ENCODE measurements around the gene TET1.
"Not testable (repeated sequence)": the region's sequence is repeated elsewhere in the genome, so short reads cannot be mapped to it uniquely, and the experiment has no call there.

TET1 gene

GRCh38 chr10:68565658-68566057, 5.5 kb downstream of the TET1 start:
- H3K9me3 ChIP-seq (ENCODE audit: control insufficient read depth in 2 of 2, low read length in 2 of 2): no peaks in the 10 kb centered on the region
- H3K4me1 ChIP-seq (ENCODE audit: control insufficient read depth, insufficient read depth, low read length): peaks cover 8% of the 10 kb centered on the region
- H3K27ac ChIP-seq (ENCODE audit: low read length): no peak overlapping the region
- no peaks in the 10 kb centered on the region for H3K36me3 ChIP-seq (ENCODE audit: control insufficient read depth in 2 of 2, insufficient read depth in 2 of 2, low read length in 2 of 2)
- H3K4me3 ChIP-seq (ENCODE audit: low read length in 2 of 2): no peak overlapping the region
- H3K9ac ChIP-seq (ENCODE audit: low read length in 2 of 2): no peak overlapping the region
- peaks cover 3 to 6% of the 10 kb centered on the region in 2 donors for H3K27me3 ChIP-seq (ENCODE audit: control insufficient read depth in 1 of 2, insufficient read depth in 2 of 2, low read length in 2 of 2)

GRCh38 chr10:68566351-68566750, 6.2 kb downstream of the TET1 start:
- no peaks in the 10 kb centered on the region for H3K36me3 ChIP-seq (ENCODE audit: control insufficient read depth in 2 of 2, insufficient read depth in 2 of 2, low read length in 2 of 2)
- no peaks in the 10 kb centered on the region for H3K9me3 ChIP-seq (ENCODE audit: control insufficient read depth in 2 of 2, low read length in 2 of 2)
- H3K4me3 ChIP-seq (ENCODE audit: low read length in 2 of 2): no peak overlapping the region
- H3K27me3 ChIP-seq (ENCODE audit: control insufficient read depth in 1 of 2, insufficient read depth in 2 of 2, low read length in 2 of 2): peaks cover under 1 to 2% of the 10 kb centered on the region in 2 donors
- no peak overlapping the region for H3K9ac ChIP-seq (ENCODE audit: low read length in 2 of 2)
- peaks cover 3% of the 10 kb centered on the region for H3K4me1 ChIP-seq (ENCODE audit: control insufficient read depth, insufficient read depth, low read length)
- no peak overlapping the region for H3K27ac ChIP-seq (ENCODE audit: low read length)

- no peak overlapping the region for H3K4me3 ChIP-seq (ENCODE audit: low read length in 2 of 2)
- no peak overlapping the region for H3K27ac ChIP-seq (ENCODE audit: low read length)
- no peaks in the 10 kb centered on the region for H3K4me1 ChIP-seq (ENCODE audit: control insufficient read depth, insufficient read depth, low read length)
- no peak overlapping the region for H3K9ac ChIP-seq (ENCODE audit: low read length in 2 of 2)
- no peaks in the 10 kb centered on the region for H3K27me3 ChIP-seq (ENCODE audit: control insufficient read depth in 1 of 2, insufficient read depth in 2 of 2, low read length in 2 of 2)
- H3K36me3 ChIP-seq (ENCODE audit: control insufficient read depth in 2 of 2, insufficient read depth in 2 of 2, low read length in 2 of 2): no peaks in the 10 kb centered on the region
- H3K9me3 ChIP-seq (ENCODE audit: control insufficient read depth in 2 of 2, low read length in 2 of 2): no peaks in the 10 kb centered on the region
These were observed 6.8 kb downstream of the TET1 start for GRCh38 chr10:68566955-68567354.

- Histone ChIP-seq H3K4me3 (ENCODE audit: low read length in 2 of 2) (no peak overlapping the region), H3K4me1 (ENCODE audit: control insufficient read depth, insufficient read depth, low read length) (no peaks in the 10 kb centered on the region), H3K27me3 (ENCODE audit: control insufficient read depth in 1 of 2, insufficient read depth in 2 of 2, low read length in 2 of 2) (no peaks in the 10 kb centered on the region), H3K27ac (ENCODE audit: low read length) (no peak overlapping the region), H3K9ac (ENCODE audit: low read length in 2 of 2) (no peak overlapping the region), H3K9me3 (ENCODE audit: control insufficient read depth in 2 of 2, low read length in 2 of 2) (no peaks in the 10 kb centered on the region), H3K36me3 (ENCODE audit: control insufficient read depth in 2 of 2, insufficient read depth in 2 of 2, low read length in 2 of 2) (peaks cover 0 to 5% of the 10 kb centered on the region in 2 donors)
These were observed 12.0 kb downstream of the TET1 start for GRCh38 chr10:68572151-68572550.

- H3K27ac ChIP-seq (ENCODE audit: low read length): no peak overlapping the region
- no peaks in the 10 kb centered on the region for H3K9me3 ChIP-seq (ENCODE audit: control insufficient read depth in 2 of 2, low read length in 2 of 2)
- no peak overlapping the region for H3K9ac ChIP-seq (ENCODE audit: low read length in 2 of 2)
- peaks cover 0 to 5% of the 10 kb centered on the region in 2 donors for H3K36me3 ChIP-seq (ENCODE audit: control insufficient read depth in 2 of 2, insufficient read depth in 2 of 2, low read length in 2 of 2)
- H3K4me3 ChIP-seq (ENCODE audit: low read length in 2 of 2): no peak overlapping the region
- no peaks in the 10 kb centered on the region for H3K4me1 ChIP-seq (ENCODE audit: control insufficient read depth, insufficient read depth, low read length)
- H3K27me3 ChIP-seq (ENCODE audit: control insufficient read depth in 1 of 2, insufficient read depth in 2 of 2, low read length in 2 of 2): no peaks in the 10 kb centered on the region
These were observed 13.9 kb downstream of the TET1 start for GRCh38 chr10:68574051-68574450.

GRCh38 chr10:68576118-68576517, 16.0 kb downstream of the TET1 start:
- no peaks in the 10 kb centered on the region for H3K27me3 ChIP-seq (ENCODE audit: control insufficient read depth in 1 of 2, insufficient read depth in 2 of 2, low read length in 2 of 2)
- no peaks in the 10 kb centered on the region for H3K9me3 ChIP-seq (ENCODE audit: control insufficient read depth in 2 of 2, low read length in 2 of 2)
- no peaks in the 10 kb centered on the region for H3K4me1 ChIP-seq (ENCODE audit: control insufficient read depth, insufficient read depth, low read length)
- H3K9ac ChIP-seq (ENCODE audit: low read length in 2 of 2): no peak overlapping the region
- no peak overlapping the region for H3K27ac ChIP-seq (ENCODE audit: low read length)
- H3K4me3 ChIP-seq (ENCODE audit: low read length in 2 of 2): no peak overlapping the region
- H3K36me3 ChIP-seq (ENCODE audit: control insufficient read depth in 2 of 2, insufficient read depth in 2 of 2, low read length in 2 of 2): peaks cover 0 to 5% of the 10 kb centered on the region in 2 donors

- Histone ChIP-seq H3K9me3 (ENCODE audit: control insufficient read depth in 2 of 2, low read length in 2 of 2) (no peaks in the 10 kb centered on the region), H3K27ac (ENCODE audit: low read length) (no peak overlapping the region), H3K4me3 (ENCODE audit: low read length in 2 of 2) (no peak overlapping the region), H3K4me1 (ENCODE audit: control insufficient read depth, insufficient read depth, low read length) (no peaks in the 10 kb centered on the region), H3K9ac (ENCODE audit: low read length in 2 of 2) (no peak overlapping the region), H3K36me3 (ENCODE audit: control insufficient read depth in 2 of 2, insufficient read depth in 2 of 2, low read length in 2 of 2) (no peaks in the 10 kb centered on the region), H3K27me3 (ENCODE audit: control insufficient read depth in 1 of 2, insufficient read depth in 2 of 2, low read length in 2 of 2) (no peaks in the 10 kb centered on the region)
These were observed 18.8 kb downstream of the TET1 start for GRCh38 chr10:68578974-68579373.

GRCh38 chr10:68584187-68584586, 24.1 kb downstream of the TET1 start:
- not testable (repeated sequence) for H3K4me1 ChIP-seq (ENCODE audit: control insufficient read depth, insufficient read depth, low read length); H3K27ac ChIP-seq (ENCODE audit: low read length); H3K9ac ChIP-seq (ENCODE audit: low read length in 2 of 2); H3K36me3 ChIP-seq (ENCODE audit: control insufficient read depth in 2 of 2, insufficient read depth in 2 of 2, low read length in 2 of 2); H3K27me3 ChIP-seq (ENCODE audit: control insufficient read depth in 1 of 2, insufficient read depth in 2 of 2, low read length in 2 of 2); H3K4me3 ChIP-seq (ENCODE audit: low read length in 2 of 2); H3K9me3 ChIP-seq (ENCODE audit: control insufficient read depth in 2 of 2, low read length in 2 of 2)

- Histone ChIP-seq H3K4me3 (ENCODE audit: low read length in 2 of 2) (no peak overlapping the region), H3K4me1 (ENCODE audit: control insufficient read depth, insufficient read depth, low read length) (no peaks in the 10 kb centered on the region), H3K36me3 (ENCODE audit: control insufficient read depth in 2 of 2, insufficient read depth in 2 of 2, low read length in 2 of 2) (no peaks in the 10 kb centered on the region), H3K9ac (ENCODE audit: low read length in 2 of 2) (no peak overlapping the region), H3K27ac (ENCODE audit: low read length) (no peak overlapping the region), H3K9me3 (ENCODE audit: control insufficient read depth in 2 of 2, low read length in 2 of 2) (no peaks in the 10 kb centered on the region), H3K27me3 (ENCODE audit: control insufficient read depth in 1 of 2, insufficient read depth in 2 of 2, low read length in 2 of 2) (no peaks in the 10 kb centered on the region)
These were observed 26.6 kb downstream of the TET1 start for GRCh38 chr10:68586606-68587305.

GRCh38 chr10:68594405-68594804, 34.3 kb downstream of the TET1 start:
- Histone ChIP-seq H3K27ac (ENCODE audit: low read length) (no peak overlapping the region), H3K9me3 (ENCODE audit: control insufficient read depth in 2 of 2, low read length in 2 of 2) (no peaks in the 10 kb centered on the region), H3K36me3 (ENCODE audit: control insufficient read depth in 2 of 2, insufficient read depth in 2 of 2, low read length in 2 of 2) (no peaks in the 10 kb centered on the region), H3K4me1 (ENCODE audit: control insufficient read depth, insufficient read depth, low read length) (peaks cover 7% of the 10 kb centered on the region), H3K4me3 (ENCODE audit: low read length in 2 of 2) (no peak overlapping the region), H3K9ac (ENCODE audit: low read length in 2 of 2) (no peak overlapping the region), H3K27me3 (ENCODE audit: control insufficient read depth in 1 of 2, insufficient read depth in 2 of 2, low read length in 2 of 2) (no peaks in the 10 kb centered on the region)

GRCh38 chr10:68595513-68595912, 35.4 kb downstream of the TET1 start:
- no peaks in the 10 kb centered on the region for H3K36me3 ChIP-seq (ENCODE audit: control insufficient read depth in 2 of 2, insufficient read depth in 2 of 2, low read length in 2 of 2)
- H3K4me1 ChIP-seq (ENCODE audit: control insufficient read depth, insufficient read depth, low read length): peaks cover 13% of the 10 kb centered on the region
- H3K9me3 ChIP-seq (ENCODE audit: control insufficient read depth in 2 of 2, low read length in 2 of 2): no peaks in the 10 kb centered on the region
- no peaks in the 10 kb centered on the region for H3K27me3 ChIP-seq (ENCODE audit: control insufficient read depth in 1 of 2, insufficient read depth in 2 of 2, low read length in 2 of 2)
- H3K27ac ChIP-seq (ENCODE audit: low read length): no peak overlapping the region
- no peak overlapping the region for H3K4me3 ChIP-seq (ENCODE audit: low read length in 2 of 2)
- H3K9ac ChIP-seq (ENCODE audit: low read length in 2 of 2): no peak overlapping the region
